Endothelial cell of umbilical vein (primary cell): Measurements from ENCODE around the gene COQ8A. TPM values are rescaled to one million over a fixed set of nuclear protein-coding genes. Genes with fewer than 3 reads are reported as not detected.

ENCODE experiments used
- BruUV-seq: library from RNA; stranded (reverse); fragments of 400-500 nt; replicated peaks from 2 replicates; lab custom pipeline; 2021; lab: Mats Ljungman, UMichigan
- CTCF ChIA-PET: fragments of 300-600, 350-600 bp; sonication (Branson Sonifier 250); formaldehyde crosslinking; loops from one replicate; lab custom pipeline; 2021; ENCODE audit warnings: antibody characterized with exemption, inconsistent platforms; lab: Charles Lee
- POLR2A ChIA-PET: fragments of 300-600, 350-600 bp; sonication (Branson Sonifier 250); formaldehyde crosslinking; loops from one replicate; lab custom pipeline; 2021; ENCODE audit warnings: antibody characterized with exemption, inconsistent platforms; lab: Charles Lee
- DNase-seq: peaks from one replicate; pipeline ENCODE4 v3.0.0-alpha.2; 2011; ENCODE audit warnings: low read depth, low spot score
- FAIRE-seq: peaks from 2 replicates; lab custom pipeline; 2011; peaks lifted over from hg19 to GRCh38; lab: Jason Lieb, UNC
- H2AFZ ChIP-seq: 2 replicates; pipeline ENCODE4 v1.6.0; 2012; ENCODE audit warnings: low read depth, low read length, control low read depth, inconsistent platforms
- H3K27ac ChIP-seq: 2 replicates; pipeline ENCODE4 v1.5.1; 2011; ENCODE audit warnings: low read depth, mild to moderate bottlenecking, control low read depth, low read length, moderate library complexity; ENCODE audit not compliant: insufficient read depth
- H3K27me3 ChIP-seq, 2 experiments: 2 replicates each; pipeline versions ENCODE4 v1.6.0 to v1.6.1; 2011; ENCODE audit warnings: low read length in 2 of 2, mixed read lengths in 1 of 2; ENCODE audit not compliant: control insufficient read depth in 2 of 2, insufficient read depth in 2 of 2
- H3K36me3 ChIP-seq, 2 experiments: 2 replicates in 1 of 2; 3 replicates in 1 of 2; pipeline ENCODE4 v1.5.1; 2011; ENCODE audit warnings: low read length in 2 of 2, mild to moderate bottlenecking in 1 of 2, moderate library complexity in 1 of 2; ENCODE audit not compliant: control insufficient read depth in 2 of 2, insufficient read depth in 2 of 2; ENCODE audit errors: extremely low read depth in 1 of 2
- H3K4me1 ChIP-seq: 3 replicates; pipeline ENCODE4 v1.5.1; 2011; ENCODE audit warnings: mild to moderate bottlenecking, low read length; ENCODE audit not compliant: control insufficient read depth, insufficient read depth; ENCODE audit errors: extremely low read depth
- H3K4me2 ChIP-seq: 2 replicates; pipeline ENCODE4 v1.6.1; 2011; ENCODE audit warnings: low read length, control low read depth, mixed read lengths; ENCODE audit not compliant: insufficient read depth
- H3K4me3 ChIP-seq, 3 experiments: fragments of 200-600 bp in 1 of 3; sonication (generic), shearing (Covaris generic) in 1 of 3; replicated peaks in 1 of 3; 2 replicates each; pipeline ENCODE4 v1.5.1; 2011 to 2016; ENCODE audit warnings: control low read depth in 3 of 3, low read length in 3 of 3, mild to moderate bottlenecking in 2 of 3, inconsistent platforms in 1 of 3, low read depth in 1 of 3, moderate library complexity in 1 of 3; ENCODE audit not compliant: insufficient read depth in 1 of 3
- H3K79me2 ChIP-seq: 2 replicates; pipeline ENCODE4 v1.6.0; 2012; ENCODE audit warnings: low read length, inconsistent platforms; ENCODE audit not compliant: control insufficient read depth, insufficient read depth
- H3K9ac ChIP-seq: replicated peaks from 2 replicates; pipeline ENCODE3; 2011; ENCODE audit warnings: low read length, control low read depth; ENCODE audit not compliant: insufficient read depth; ENCODE audit errors: extremely low read depth
- H3K9me1 ChIP-seq: replicated peaks from 3 replicates; pipeline ENCODE4 v1.6.0; 2011; ENCODE audit warnings: mild to moderate bottlenecking, low read length; ENCODE audit not compliant: control insufficient read depth, insufficient read depth; ENCODE audit errors: extremely low read depth
- H3K9me3 ChIP-seq: replicated peaks from 2 replicates; pipeline ENCODE4 v1.5.1; 2012; ENCODE audit warnings: low read length, inconsistent platforms; ENCODE audit not compliant: control insufficient read depth, insufficient read depth
- H4K20me1 ChIP-seq: replicated peaks from 2 replicates; pipeline ENCODE3; 2011; ENCODE audit warnings: mild to moderate bottlenecking, low read length; ENCODE audit not compliant: control insufficient read depth, insufficient read depth; ENCODE audit errors: extremely low read depth
- CTCF ChIP-seq, 2 donors: IDR thresholded peaks; 1 replicate in 1 of 2; 2 replicates in 1 of 2; pipeline ENCODE4 v1.5.1; 2011; ENCODE audit warnings: low read length in 2 of 2, mild to moderate bottlenecking in 2 of 2, moderate library complexity in 2 of 2, control low read depth in 1 of 2, inconsistent platforms in 1 of 2, low read depth in 1 of 2; ENCODE audit not compliant: insufficient read depth in 1 of 2; ENCODE audit errors: extremely low read depth in 1 of 2
- EZH2 ChIP-seq: IDR thresholded peaks from 2 replicates; pipeline ENCODE4 v1.6.1; 2012; ENCODE audit warnings: borderline replicate concordance, low read depth, mild to moderate bottlenecking, moderate library complexity, low read length, inconsistent platforms; ENCODE audit not compliant: severe bottlenecking
- FOS ChIP-seq: IDR thresholded peaks from 2 replicates; pipeline ENCODE4 v1.6.1; 2011; ENCODE audit warnings: mild to moderate bottlenecking, low read length, moderate library complexity, borderline replicate concordance; ENCODE audit not compliant: insufficient read depth
- GATA2 ChIP-seq: IDR thresholded peaks from 2 replicates; pipeline ENCODE4 v1.7.0; 2011; ENCODE audit warnings: low read depth, mild to moderate bottlenecking, moderate library complexity, mixed read lengths, low read length; ENCODE audit not compliant: insufficient read length, insufficient read depth
- JUN ChIP-seq: IDR thresholded peaks from 2 replicates; pipeline ENCODE4 v1.6.1; 2011; ENCODE audit warnings: borderline replicate concordance, low read depth; ENCODE audit not compliant: insufficient read length, insufficient read depth
- MYC ChIP-seq: IDR thresholded peaks from one replicate; pipeline ENCODE4 v1.6.1; 2011; ENCODE audit warnings: mild to moderate bottlenecking, low read depth, low read length
- POLR2A ChIP-seq: IDR thresholded peaks from 2 replicates; pipeline ENCODE4 v1.6.1; 2012; ENCODE audit warnings: low read depth, mild to moderate bottlenecking, control low read depth, low read length
- POLR2AphosphoS5 ChIP-seq: IDR thresholded peaks from 2 replicates; pipeline ENCODE4 v1.6.1; 2012; ENCODE audit warnings: low read depth, mild to moderate bottlenecking, control low read depth, low read length, moderate library complexity; ENCODE audit not compliant: insufficient read depth
- dilution Hi-C: fragments of 300-500 bp; cut with MboI; formaldehyde crosslinking; loops from one replicate; pipeline ENCODE4 v1.15.0; 2019; ENCODE audit warnings: low sequenced_read_pairs; ENCODE audit not compliant: extremely low pct_ligation_motif_present
- intact Hi-C: fragments of 100-400 bp; cut with micrococcal nuclease; formaldehyde crosslinking; loops from one replicate; pipeline ENCODE4 v1.10.0; 2022
- polyA plus RNA-seq, 4 experiments: library from polyadenylated mRNA; depleted of rRNA in 3 of 4; stranded (reverse) in 3 of 4; unstranded in 1 of 4; fragments of >200 nt; gene quantifications; 2 replicates each; pipeline versions ENCODE4 v1.2.1 to v1.2.3, GENCODE V29; 2011 to 2012; ENCODE audit warnings: missing spikeins in 1 of 4
- total RNA-seq: library from RNA; stranded (reverse); gene quantifications from 2 replicates; pipeline ENCODE4 v1.2.3, GENCODE V29; 2021
- TF ChIP-seq, protein P1 (sequence below): IDR thresholded peaks from 2 replicates; pipeline ENCODE4 v1.6.1; 2011; ENCODE audit not compliant: insufficient read depth, insufficient read length

COQ8A gene
- total and polyA plus RNA-seq, 2 donors (not counting 3 experiments of a cell fraction or from before 2014, with no cell fraction given): 6.8 to 9.4 TPM

GRCh38 chr1:226978432-226979114 is 38.5 kb downstream of the COQ8A start:
- Histone ChIP-seq H4K20me1 (no peaks in the 10 kb centered on the region), H3K27ac (no peak overlapping the region), H3K79me2 (no peaks in the 10 kb centered on the region), H3K27me3 (no peaks in the 10 kb centered on the region), H3K9me1 (no peaks in the 10 kb centered on the region), H3K4me1 (no peaks in the 10 kb centered on the region), H3K4me3 (no peak overlapping the region), H3K9ac (no peak overlapping the region), H3K36me3 (no peaks in the 10 kb centered on the region), H3K4me2 (no peak overlapping the region), H3K9me3 (no peaks in the 10 kb centered on the region), H2AFZ (no peak overlapping the region)
- no peak for FAIRE-seq
- DNase-seq: no peak
- ChIA-PET POLR2A (no interaction called here), CTCF (no interaction called here)
- TF ChIP-seq MYC (no peak), EZH2 (no peak), GATA2 (no peak), FOS (no peak)
- dilution Hi-C loops (no loop called here), intact Hi-C loops (no loop called here)
- no TSS peak for BruUV-seq

- Histone ChIP-seq H3K9me1 (no peaks in the 10 kb centered on the region), H3K9me3 (no peaks in the 10 kb centered on the region), H4K20me1 (no peaks in the 10 kb centered on the region), H3K79me2 (no peaks in the 10 kb centered on the region), H3K4me2 (no peak overlapping the region), H2AFZ (no peak overlapping the region), H3K9ac (no peak overlapping the region), H3K27ac (no peak overlapping the region), H3K36me3 (no peaks in the 10 kb centered on the region), H3K4me3 (no peak overlapping the region), H3K4me1 (no peaks in the 10 kb centered on the region), H3K27me3 (no peaks in the 10 kb centered on the region)
- TF ChIP-seq, protein P1, sequence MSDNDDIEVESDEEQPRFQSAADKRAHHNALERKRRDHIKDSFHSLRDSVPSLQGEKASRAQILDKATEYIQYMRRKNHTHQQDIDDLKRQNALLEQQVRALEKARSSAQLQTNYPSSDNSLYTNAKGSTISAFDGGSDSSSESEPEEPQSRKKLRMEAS: no peak
- TF ChIP-seq CTCF (IDR thresholded peaks at IDR 0.05; ENCODE audit: extremely low read depth in 1 of 2, insufficient read depth in 1 of 2, low read depth in 1 of 2, low read length in 2 of 2): no peak
- TF ChIP-seq JUN: no peak
- TF ChIP-seq MYC: no peak
- TF ChIP-seq POLR2A: no peak
- no peak for TF ChIP-seq GATA2
- no peak for TF ChIP-seq POLR2AphosphoS5
- TF ChIP-seq FOS: no peak
- no peak for TF ChIP-seq EZH2
- no TSS peak for BruUV-seq
- ChIA-PET POLR2A (no interaction called here), CTCF (no interaction called here)
- intact Hi-C loops: no loop called here
- dilution Hi-C loops: no loop called here
- FAIRE-seq (no peak), DNase-seq (no peak)
These were observed 39.0 kb downstream of the COQ8A start for GRCh38 chr1:226979115-226979516.
